HCT116 (cell line): ENCODE data around the gene PLAC8L1. TPM values are rescaled to one million over a fixed set of nuclear protein-coding genes. Genes with fewer than 3 reads are reported as not detected.

Experiments
- ATAC-seq: fragments of 200-7000 bp; cut with Tn5 transposase; 2 replicates; pipeline ENCODE4 v1.9.1; 2020; ENCODE audit warnings: mild to moderate bottlenecking, moderate library complexity
- BruUV-seq: library from RNA; stranded (reverse); fragments of 400-500 nt; replicated peaks from 2 replicates; lab custom pipeline; 2021; lab: Mats Ljungman, UMichigan
- CTCF ChIA-PET: fragments of 300-600 bp; sonication (Branson Sonifier 250); formaldehyde crosslinking; loops from one replicate; lab custom pipeline; 2021; ENCODE audit warnings: antibody characterized with exemption; lab: Charles Lee
- POLR2A ChIA-PET: fragments of 300-600, 350-600 bp; sonication (Branson Sonifier 250); formaldehyde crosslinking; loops from one replicate; lab custom pipeline; 2021; ENCODE audit warnings: antibody characterized with exemption; lab: Charles Lee
- RAD21 ChIA-PET, 2 experiments: fragments of 300-600 bp; sonication (Branson Sonifier 250); formaldehyde crosslinking; loops; one replicate each; lab custom pipeline; 2023; ENCODE audit warnings: low total read pairs in 2 of 2; ENCODE audit not compliant: uncharacterized antibody in 2 of 2, unreplicated experiment in 2 of 2, low non-redundant PET in 1 of 2; lab: Charles Lee
- DNase-seq: peaks from one replicate; pipeline ENCODE4 v3.0.0-alpha.2; 2010; ENCODE audit warnings: low read depth, low spot score
- H2AFZ ChIP-seq: fragments of 200-600 bp; shearing (Covaris generic), sonication (generic); 2 replicates; pipeline ENCODE4 v1.6.1; 2017; ENCODE audit warnings: low read depth, mixed run types, mixed read lengths, antibody characterized with exemption, low read length; ENCODE audit not compliant: poor library complexity, severe bottlenecking
- H3K27ac ChIP-seq: 2 replicates; pipeline ENCODE4 v1.5.1; 2012; ENCODE audit warnings: low read depth, low read length
- H3K27me3 ChIP-seq: fragments of 200-600 bp; sonication (generic); 2 replicates; pipeline ENCODE4 v1.6.1; 2016; ENCODE audit warnings: mixed run types, low read length, mixed read lengths; ENCODE audit not compliant: insufficient read depth
- H3K36me3 ChIP-seq, 2 experiments: fragments of 200-500 bp in 1 of 2; fragments of 200-600 bp in 1 of 2; sonication (Bioruptor generic) in 1 of 2; sonication (generic) in 1 of 2; 2 replicates each; pipeline versions ENCODE4 v1.5.1 to v1.6.1; 2014 to 2016; ENCODE audit warnings: low read length in 2 of 2, inconsistent platforms in 1 of 2, mixed read lengths in 1 of 2, mixed run types in 1 of 2; ENCODE audit not compliant: insufficient read depth in 2 of 2, control insufficient read depth in 1 of 2
- H3K4me1 ChIP-seq, 2 experiments: fragments of 200-600 bp in 1 of 2; sonication (generic) in 1 of 2; 2 replicates each; pipeline versions ENCODE4 v1.5.1 to v1.6.1; 2012 to 2017; ENCODE audit warnings: low read length in 2 of 2, inconsistent platforms in 1 of 2, mild to moderate bottlenecking in 1 of 2, mixed read lengths in 1 of 2, mixed run types in 1 of 2, moderate library complexity in 1 of 2; ENCODE audit not compliant: insufficient read depth in 2 of 2, control insufficient read depth in 1 of 2
- H3K4me2 ChIP-seq: fragments of 200-600 bp; sonication (generic); 2 replicates; pipeline ENCODE4 v1.6.1; 2017; ENCODE audit warnings: mixed run types, low read length, mixed read lengths
- H3K4me3 ChIP-seq, 2 experiments: fragments of 200-600 bp in 1 of 2; sonication (generic) in 1 of 2; replicated peaks in 1 of 2; 2 replicates each; pipeline ENCODE4 v1.5.1; 2011 to 2016; ENCODE audit warnings: low read length in 2 of 2, control low read depth in 1 of 2, low read depth in 1 of 2, mild to moderate bottlenecking in 1 of 2, mixed read lengths in 1 of 2, mixed run types in 1 of 2
- H3K79me2 ChIP-seq: fragments of 200-600 bp; sonication (generic); 2 replicates; pipeline ENCODE4 v1.6.1; 2017; ENCODE audit warnings: mild to moderate bottlenecking, mixed run types, low read length, moderate library complexity, mixed read lengths; ENCODE audit not compliant: insufficient read depth
- H3K9ac ChIP-seq: fragments of 200-600 bp; sonication (generic); 2 replicates; pipeline ENCODE4 v1.6.1; 2016; ENCODE audit warnings: low read length, mixed read lengths
- H3K9me2 ChIP-seq: fragments of 200-600 bp; sonication (generic), shearing (Covaris generic); 2 replicates; pipeline ENCODE4 v1.6.1; 2017; ENCODE audit warnings: mixed run types, mild to moderate bottlenecking, moderate library complexity; ENCODE audit not compliant: insufficient read depth
- H3K9me3 ChIP-seq, 2 experiments: fragments of 200-500 bp in 1 of 2; fragments of 200-600 bp in 1 of 2; sonication (Bioruptor generic) in 1 of 2; sonication (generic) in 1 of 2; 2 replicates each; pipeline ENCODE4 v1.6.1; 2014 to 2017; ENCODE audit warnings: low read length in 2 of 2, mixed read lengths in 2 of 2, inconsistent platforms in 1 of 2, low read depth in 1 of 2, mild to moderate bottlenecking in 1 of 2, mixed run types in 1 of 2, moderate library complexity in 1 of 2; ENCODE audit not compliant: control insufficient read depth in 1 of 2, insufficient read depth in 1 of 2
- H4K20me1 ChIP-seq: fragments of 200-600 bp; sonication (generic), shearing (Covaris generic); 2 replicates; pipeline ENCODE4 v1.6.1; 2017; ENCODE audit warnings: mixed run types, mild to moderate bottlenecking, moderate library complexity; ENCODE audit not compliant: insufficient read depth
- CEBPB ChIP-seq: IDR thresholded peaks from 2 replicates; pipeline ENCODE4 v1.6.1; 2012; ENCODE audit warnings: low read depth
- CTCF ChIP-seq, 3 experiments: fragments of 200-600 bp in 1 of 3; sonication (generic) in 1 of 3; IDR thresholded peaks in 2 of 3; conservative IDR thresholded peaks in 1 of 3; 2 replicates each; pipeline ENCODE4 v1.5.1; 2012 to 2017; ENCODE audit warnings: low read depth in 2 of 3, low read length in 2 of 3, antibody characterized with exemption in 1 of 3, borderline replicate concordance in 1 of 3, control low read depth in 1 of 3, mild to moderate bottlenecking in 1 of 3, mixed read lengths in 1 of 3, mixed run types in 1 of 3, moderate library complexity in 1 of 3; ENCODE audit not compliant: insufficient read depth in 1 of 3
- EZH2phosphoT487 ChIP-seq: fragments of 200-600 bp; IDR thresholded peaks from 2 replicates; pipeline ENCODE4 v1.6.1; 2018; ENCODE audit warnings: antibody characterized with exemption, borderline replicate concordance
- POLR2A ChIP-seq: IDR thresholded peaks from 2 replicates; pipeline ENCODE4 v1.7.0; 2011; ENCODE audit warnings: borderline replicate concordance; ENCODE audit not compliant: insufficient read depth, insufficient read length; ENCODE audit errors: extremely low read depth
- RAD21 ChIP-seq: IDR thresholded peaks from 2 replicates; pipeline ENCODE4 v1.6.1; 2012; ENCODE audit warnings: low read depth, mild to moderate bottlenecking
- SIN3A ChIP-seq: IDR thresholded peaks from 2 replicates; pipeline ENCODE4 v1.6.1; 2012; ENCODE audit warnings: low read depth
- ZBTB33 ChIP-seq: IDR thresholded peaks from 2 replicates; pipeline ENCODE4 v1.6.1; 2011; ENCODE audit warnings: mild to moderate bottlenecking, low read length, moderate library complexity; ENCODE audit not compliant: insufficient replicate concordance; ENCODE audit errors: extremely low read depth
- intact Hi-C: fragments of 100-400 bp; cut with micrococcal nuclease; formaldehyde crosslinking; loops from 2 replicates; pipeline ENCODE4 v1.10.0; 2022
- total RNA-seq: library from RNA; stranded (reverse); gene quantifications from one replicate; pipeline ENCODE4 v1.2.1, GENCODE V29; 2021; ENCODE audit not compliant: unreplicated experiment

PLAC8L1 gene
- total RNA-seq, 1 experiment from 2014 or later, result 2.6 TPM

GRCh38 chr5:146048994-146049703 is 56.2 kb downstream of the PLAC8L1 start:
- ATAC-seq, result peak; percentile 78
- no peaks in the 10 kb centered on the region; a peak in 1 of 4 replicates for H3K36me3 ChIP-seq

More at GRCh38 chr5:146048994-146049703, 56.2 kb downstream of the PLAC8L1 start:
- Histone ChIP-seq H3K9me2 (no peaks in the 10 kb centered on the region), H2AFZ (no peak overlapping the region), H3K4me2 (no peak overlapping the region), H3K27ac (no peak overlapping the region), H3K4me3 (no peak overlapping the region), H3K9ac (no peak overlapping the region), H3K27me3 (no peaks in the 10 kb centered on the region), H3K4me1 (peaks cover 18 to 22% of the 10 kb centered on the region in 2 experiments), H3K79me2 (no peaks in the 10 kb centered on the region), H4K20me1 (no peaks in the 10 kb centered on the region), H3K9me3 (no peaks in the 10 kb centered on the region)
- BruUV-seq, result no TSS peak
- RAD21 ChIA-PET, result no interaction called here
- TF ChIP-seq SIN3A (no peak), CTCF (IDR thresholded peaks at IDR 0.05 in 2 of 3, conservative IDR thresholded peaks at IDR 0.05 in 1 of 3; ENCODE audit: borderline replicate concordance in 1 of 3, insufficient read depth in 1 of 3, low read depth in 2 of 3, low read length in 2 of 3) (peak; percentile 76 to 78 (median 77)), POLR2A (no peak), CEBPB (0 out of 2 replicates have a peak, but pooled peaks have one; percentile 21), ZBTB33 (no peak), RAD21 (peak; percentile 96), EZH2phosphoT487 (no peak)
- CTCF ChIA-PET, result no interaction called here
- peak; percentile 48 for DNase-seq
- POLR2A ChIA-PET, result no interaction called here
- intact Hi-C loops, result loop anchor here (1.0 to 5.0 kb wide), 6 partner anchors 141 to 1847 kb away; no protein-coding TSS in a partner anchor
